Measurements from ENCODE around the gene RAPGEF4. TPM values are rescaled to one million over a fixed set of nuclear protein-coding genes. Genes with fewer than 3 reads are reported as not detected.

RAPGEF4 gene
- total and polyA plus RNA-seq, 2 of the 13 experiments (the other 11 are each of a cell fraction or from before 2014, with no cell fraction given), result 0.78 to 0.91 TPM

GRCh38 chr2:172993931-172994717, 258.5 kb downstream of the RAPGEF4 start (continued):
- TF ChIP-seq, protein P1, sequence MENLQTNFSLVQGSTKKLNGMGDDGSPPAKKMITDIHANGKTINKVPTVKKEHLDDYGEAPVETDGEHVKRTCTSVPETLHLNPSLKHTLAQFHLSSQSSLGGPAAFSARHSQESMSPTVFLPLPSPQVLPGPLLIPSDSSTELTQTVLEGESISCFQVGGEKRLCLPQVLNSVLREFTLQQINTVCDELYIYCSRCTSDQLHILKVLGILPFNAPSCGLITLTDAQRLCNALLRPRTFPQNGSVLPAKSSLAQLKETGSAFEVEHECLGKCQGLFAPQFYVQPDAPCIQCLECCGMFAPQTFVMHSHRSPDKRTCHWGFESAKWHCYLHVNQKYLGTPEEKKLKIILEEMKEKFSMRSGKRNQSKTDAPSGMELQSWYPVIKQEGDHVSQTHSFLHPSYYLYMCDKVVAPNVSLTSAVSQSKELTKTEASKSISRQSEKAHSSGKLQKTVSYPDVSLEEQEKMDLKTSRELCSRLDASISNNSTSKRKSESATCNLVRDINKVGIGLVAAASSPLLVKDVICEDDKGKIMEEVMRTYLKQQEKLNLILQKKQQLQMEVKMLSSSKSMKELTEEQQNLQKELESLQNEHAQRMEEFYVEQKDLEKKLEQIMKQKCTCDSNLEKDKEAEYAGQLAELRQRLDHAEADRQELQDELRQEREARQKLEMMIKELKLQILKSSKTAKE (CRISPR knock-in tag; IDR thresholded peaks at IDR 0.05; ENCODE audit: borderline replicate concordance), result no peak
- TF ChIP-seq ZNF850 (CRISPR knock-in tag; conservative IDR thresholded peaks at IDR 0.05) (no peak), GLI4 (CRISPR knock-in tag; IDR thresholded peaks at IDR 0.05; ENCODE audit: borderline replicate concordance) (no peak), YY1 (IDR thresholded peaks at IDR 0.05; ENCODE audit: insufficient read depth, insufficient replicate concordance, low read depth, low read length) (no peak), SOX6 (IDR thresholded peaks at IDR 0.05) (no peak), SOX6 (CRISPR knock-in tag; IDR thresholded peaks at IDR 0.05) (0 out of 2 replicates have a peak, but pooled peaks have one; percentile 24), ZNF430 (CRISPR knock-in tag; IDR thresholded peaks at IDR 0.05) (no peak), PRPF4 (IDR thresholded peaks at IDR 0.05; ENCODE audit: low read depth, low read length, poor library complexity, severe bottlenecking) (no peak), LCORL (IDR thresholded peaks at IDR 0.05) (no peak), LCORL (CRISPR knock-in tag; IDR thresholded peaks at IDR 0.05) (no peak), ASH2L (IDR thresholded peaks at IDR 0.05; ENCODE audit: insufficient read length, low read depth, low read length) (no peak), PCBP2 (optimal IDR thresholded peaks at IDR 0.05; ENCODE audit: low read depth, low read length, poor library complexity, severe bottlenecking) (no peak), IKZF4 (CRISPR knock-in tag; IDR thresholded peaks at IDR 0.05; ENCODE audit: borderline replicate concordance, low read depth, not compliant biosample characterization) (no peak), KDM5A (IDR thresholded peaks at IDR 0.05; ENCODE audit: borderline replicate concordance, low read length) (no peak), HNF1B (CRISPR knock-in tag; IDR thresholded peaks at IDR 0.05) (peak; percentile 38; the same call in 1 of the 2 replicates)
- TF ChIP-seq, protein P2, sequence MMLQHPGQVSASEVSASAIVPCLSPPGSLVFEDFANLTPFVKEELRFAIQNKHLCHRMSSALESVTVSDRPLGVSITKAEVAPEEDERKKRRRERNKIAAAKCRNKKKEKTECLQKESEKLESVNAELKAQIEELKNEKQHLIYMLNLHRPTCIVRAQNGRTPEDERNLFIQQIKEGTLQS (CRISPR knock-in tag; IDR thresholded peaks at IDR 0.05), result no peak
- TF ChIP-seq, protein P3, sequence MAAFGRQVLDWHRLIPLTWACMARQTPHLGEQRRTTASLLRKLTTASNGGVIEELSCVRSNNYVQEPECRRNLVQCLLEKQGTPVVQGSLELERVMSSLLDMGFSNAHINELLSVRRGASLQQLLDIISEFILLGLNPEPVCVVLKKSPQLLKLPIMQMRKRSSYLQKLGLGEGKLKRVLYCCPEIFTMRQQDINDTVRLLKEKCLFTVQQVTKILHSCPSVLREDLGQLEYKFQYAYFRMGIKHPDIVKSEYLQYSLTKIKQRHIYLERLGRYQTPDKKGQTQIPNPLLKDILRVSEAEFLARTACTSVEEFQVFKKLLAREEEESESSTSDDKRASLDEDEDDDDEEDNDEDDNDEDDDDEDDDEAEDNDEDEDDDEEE (CRISPR knock-in tag; IDR thresholded peaks at IDR 0.05), result no peak
- TF ChIP-seq, protein P4, sequence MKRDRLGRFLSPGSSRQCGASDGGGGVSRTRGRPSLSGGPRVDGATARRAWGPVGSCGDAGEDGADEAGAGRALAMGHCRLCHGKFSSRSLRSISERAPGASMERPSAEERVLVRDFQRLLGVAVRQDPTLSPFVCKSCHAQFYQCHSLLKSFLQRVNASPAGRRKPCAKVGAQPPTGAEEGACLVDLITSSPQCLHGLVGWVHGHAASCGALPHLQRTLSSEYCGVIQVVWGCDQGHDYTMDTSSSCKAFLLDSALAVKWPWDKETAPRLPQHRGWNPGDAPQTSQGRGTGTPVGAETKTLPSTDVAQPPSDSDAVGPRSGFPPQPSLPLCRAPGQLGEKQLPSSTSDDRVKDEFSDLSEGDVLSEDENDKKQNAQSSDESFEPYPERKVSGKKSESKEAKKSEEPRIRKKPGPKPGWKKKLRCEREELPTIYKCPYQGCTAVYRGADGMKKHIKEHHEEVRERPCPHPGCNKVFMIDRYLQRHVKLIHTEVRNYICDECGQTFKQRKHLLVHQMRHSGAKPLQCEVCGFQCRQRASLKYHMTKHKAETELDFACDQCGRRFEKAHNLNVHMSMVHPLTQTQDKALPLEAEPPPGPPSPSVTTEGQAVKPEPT (CRISPR knock-in tag; IDR thresholded peaks at IDR 0.05; ENCODE audit: low read depth), result no peak
- TF ChIP-seq, protein P5, sequence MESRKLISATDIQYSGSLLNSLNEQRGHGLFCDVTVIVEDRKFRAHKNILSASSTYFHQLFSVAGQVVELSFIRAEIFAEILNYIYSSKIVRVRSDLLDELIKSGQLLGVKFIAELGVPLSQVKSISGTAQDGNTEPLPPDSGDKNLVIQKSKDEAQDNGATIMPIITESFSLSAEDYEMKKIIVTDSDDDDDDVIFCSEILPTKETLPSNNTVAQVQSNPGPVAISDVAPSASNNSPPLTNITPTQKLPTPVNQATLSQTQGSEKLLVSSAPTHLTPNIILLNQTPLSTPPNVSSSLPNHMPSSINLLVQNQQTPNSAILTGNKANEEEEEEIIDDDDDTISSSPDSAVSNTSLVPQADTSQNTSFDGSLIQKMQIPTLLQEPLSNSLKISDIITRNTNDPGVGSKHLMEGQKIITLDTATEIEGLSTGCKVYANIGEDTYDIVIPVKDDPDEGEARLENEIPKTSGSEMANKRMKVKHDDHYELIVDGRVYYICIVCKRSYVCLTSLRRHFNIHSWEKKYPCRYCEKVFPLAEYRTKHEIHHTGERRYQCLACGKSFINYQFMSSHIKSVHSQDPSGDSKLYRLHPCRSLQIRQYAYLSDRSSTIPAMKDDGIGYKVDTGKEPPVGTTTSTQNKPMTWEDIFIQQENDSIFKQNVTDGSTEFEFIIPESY (CRISPR knock-in tag; IDR thresholded peaks at IDR 0.05), result no peak

Measured in HepG2 (cell line).